GM18873 (cell line): ENCODE data around the gene RPS27L.
"Not testable (repeated sequence)": the region's sequence is repeated elsewhere in the genome, so short reads cannot be mapped to it uniquely, and the experiment has no call there.

ENCODE experiments used
- ATAC-seq: cut with Tn5 transposase; IDR thresholded peaks from one replicate; pipeline ENCODE4 v1.9.1; 2021; ENCODE audit warnings: mild to moderate bottlenecking, moderate library complexity, moderate number of reproducible peaks; ENCODE audit not compliant: unreplicated experiment, low FRiP score

The RPS27L gene

GRCh38 chr15:63145426-63145825 is 11.9 kb downstream of the RPS27L start:
- no peak for ATAC-seq

GRCh38 chr15:63140936-63141335 is 16.3 kb downstream of the RPS27L start:
- ATAC-seq = no peak

- no peak for ATAC-seq
These were observed 20.5 kb downstream of the RPS27L start for GRCh38 chr15:63136742-63137141.

- ATAC-seq = no peak
These were observed 21.5 kb downstream of the RPS27L start for GRCh38 chr15:63135804-63136203.

GRCh38 chr15:63135281-63135680 is 22.0 kb downstream of the RPS27L start:
- no peak for ATAC-seq

- ATAC-seq = no peak
These were observed 22.9 kb downstream of the RPS27L start for GRCh38 chr15:63134245-63134985.

- no peak for ATAC-seq
These were observed 23.5 kb downstream of the RPS27L start for GRCh38 chr15:63133786-63134185.

DNA sequence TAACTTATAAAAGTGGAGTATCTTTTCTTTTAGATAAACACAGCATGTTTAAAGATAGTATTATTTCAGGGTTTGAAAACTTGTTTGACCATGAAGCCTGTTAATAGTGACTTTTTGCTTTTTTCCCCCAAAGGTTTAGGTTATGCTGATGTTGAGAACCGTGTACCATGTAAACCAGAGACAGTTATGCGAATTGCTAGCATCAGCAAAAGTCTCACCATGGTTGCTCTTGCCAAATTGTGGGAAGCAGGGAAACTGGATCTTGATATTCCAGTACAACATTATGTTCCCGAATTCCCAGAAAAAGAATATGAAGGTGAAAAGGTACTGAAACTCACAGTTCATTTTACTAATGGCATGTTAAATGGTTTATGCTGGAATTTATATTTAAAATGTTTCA is 30.6 kb downstream of the RPS27L start:
- no peak for ATAC-seq

DNA sequence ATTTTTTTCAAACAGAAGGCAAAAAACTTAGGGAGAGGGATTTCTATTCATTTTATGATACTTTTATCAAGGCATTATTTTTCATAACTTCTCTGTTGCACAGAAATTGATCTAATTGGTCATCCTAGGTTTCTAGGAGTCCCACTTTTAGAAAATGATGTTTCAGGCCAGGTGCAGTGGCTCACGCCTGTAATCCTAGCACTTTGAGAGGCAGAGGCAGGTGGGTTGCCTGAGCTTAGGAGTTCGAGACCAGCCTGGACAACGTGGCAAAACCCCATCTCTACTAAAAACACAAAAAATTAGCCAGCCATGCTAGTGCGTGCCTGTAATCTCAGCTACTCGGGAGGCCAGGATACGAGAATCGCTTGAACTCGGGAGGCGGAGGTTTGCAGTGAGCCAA is 32.8 kb downstream of the RPS27L start:
- no peak for ATAC-seq

DNA sequence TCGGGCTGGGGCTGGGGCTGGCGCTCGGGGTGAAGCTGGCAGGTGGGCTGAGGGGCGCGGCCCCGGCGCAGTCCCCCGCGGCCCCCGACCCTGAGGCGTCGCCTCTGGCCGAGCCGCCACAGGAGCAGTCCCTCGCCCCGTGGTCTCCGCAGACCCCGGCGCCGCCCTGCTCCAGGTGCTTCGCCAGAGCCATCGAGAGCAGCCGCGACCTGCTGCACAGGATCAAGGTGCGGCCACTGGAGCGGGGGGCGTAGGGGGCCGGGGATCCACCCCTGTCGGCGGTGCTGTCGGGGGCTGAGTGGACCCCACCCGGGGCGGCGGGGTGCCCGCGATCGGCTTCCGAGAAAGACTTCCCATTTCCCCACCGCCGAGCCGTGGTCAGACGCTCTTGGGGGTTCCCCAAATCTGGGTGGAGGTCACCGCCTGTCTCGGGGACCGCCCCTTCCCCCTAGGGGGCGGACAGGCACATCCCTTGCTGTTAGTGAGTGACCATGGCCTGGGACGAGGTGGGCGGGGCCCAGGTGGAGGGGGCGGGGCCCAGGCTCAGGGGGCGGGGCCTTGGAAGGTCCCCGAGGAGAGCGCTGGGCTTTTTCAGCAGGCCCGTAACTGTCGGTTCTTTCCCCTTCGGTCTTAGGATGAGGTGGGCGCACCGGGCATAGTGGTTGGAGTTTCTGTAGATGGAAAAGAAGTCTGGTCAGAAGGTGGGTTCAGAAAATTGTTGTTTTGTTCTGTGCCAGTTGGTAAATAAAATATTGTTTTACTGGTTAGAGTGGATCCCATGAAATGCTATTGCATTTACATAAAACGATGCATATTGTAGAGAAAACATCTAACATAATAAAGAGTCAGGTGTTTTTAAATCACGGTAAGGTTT is 35.0 kb downstream of the RPS27L start:
- ATAC-seq = peak; percentile 87

DNA sequence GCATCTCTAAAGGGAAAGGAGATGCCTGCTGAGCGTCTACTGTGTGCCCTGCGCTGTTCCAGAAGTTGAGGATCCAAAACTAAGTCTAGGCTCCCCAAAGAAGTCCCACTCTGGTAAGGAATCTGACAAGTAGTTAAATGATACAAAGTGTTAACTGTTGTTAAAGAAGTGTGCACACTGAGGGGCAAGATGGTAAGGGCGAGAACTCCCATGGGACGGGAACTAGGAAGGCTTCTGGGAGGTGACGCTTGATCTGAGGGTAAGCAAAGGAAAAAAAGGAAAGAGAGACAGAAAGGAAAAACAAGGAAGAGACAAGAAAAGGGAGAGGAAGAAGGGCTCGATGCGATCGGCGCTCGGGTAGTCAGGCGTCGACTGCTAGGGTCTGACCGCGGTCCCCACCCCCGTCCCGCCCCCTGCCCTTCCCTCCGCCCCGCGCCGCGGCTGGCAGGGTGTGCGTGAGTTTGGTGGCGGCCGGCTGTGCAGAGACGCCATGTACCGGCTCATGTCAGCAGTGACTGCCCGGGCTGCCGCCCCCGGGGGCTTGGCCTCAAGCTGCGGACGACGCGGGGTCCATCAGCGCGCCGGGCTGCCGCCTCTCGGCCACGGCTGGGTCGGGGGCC is 35.8 kb downstream of the RPS27L start, which contains the start of gene LACTB:
TSS of gene LACTB (plus strand) at position 480 of the 620 bp plus-strand sequence. CDS start at position 491, 11 bp downstream.
- peak; percentile 37 for ATAC-seq

DNA sequence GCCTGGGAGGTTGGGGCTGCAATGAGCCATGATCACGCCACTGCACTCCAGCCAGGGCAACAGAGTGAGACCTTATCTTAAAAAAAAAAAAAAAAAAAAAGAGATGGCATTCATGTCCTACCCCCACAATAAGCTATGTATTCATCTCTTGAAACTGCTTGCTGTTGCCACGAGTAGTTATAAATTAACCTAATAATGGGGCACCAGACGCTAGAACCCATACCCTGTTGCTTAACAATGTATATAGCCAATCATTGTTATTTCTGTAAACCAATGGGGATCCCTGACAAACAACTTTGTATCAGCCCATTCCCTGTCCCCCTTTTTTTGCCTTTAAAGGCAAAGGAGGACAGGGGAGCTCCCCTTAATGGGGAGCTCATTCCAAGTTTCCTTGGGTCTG is 38.4 kb downstream of the RPS27L start:
- ATAC-seq = no peak

GRCh38 chr15:63114465-63114864 is 42.8 kb downstream of the RPS27L start:
- no peak for ATAC-seq

GRCh38 chr15:63112871-63113270 is 44.4 kb downstream of the RPS27L start:
- ATAC-seq = no peak

- ATAC-seq = no peak
These were observed 45.8 kb downstream of the RPS27L start for GRCh38 chr15:63111481-63111880.

GRCh38 chr15:63110428-63111026 is 46.8 kb downstream of the RPS27L start:
- ATAC-seq = no peak

GRCh38 chr15:63109920-63110319 is 47.4 kb downstream of the RPS27L start:
- ATAC-seq = no peak

GRCh38 chr15:63109498-63109897 is 47.8 kb downstream of the RPS27L start:
- ATAC-seq = no peak

GRCh38 chr15:63107895-63108546 is 49.3 kb downstream of the RPS27L start:
- no peak for ATAC-seq

- not testable (repeated sequence) for ATAC-seq
These were observed 51.9 kb downstream of the RPS27L start for GRCh38 chr15:63105354-63105753.
